ENCODE results near the gene CYP1B1.

DNA sequence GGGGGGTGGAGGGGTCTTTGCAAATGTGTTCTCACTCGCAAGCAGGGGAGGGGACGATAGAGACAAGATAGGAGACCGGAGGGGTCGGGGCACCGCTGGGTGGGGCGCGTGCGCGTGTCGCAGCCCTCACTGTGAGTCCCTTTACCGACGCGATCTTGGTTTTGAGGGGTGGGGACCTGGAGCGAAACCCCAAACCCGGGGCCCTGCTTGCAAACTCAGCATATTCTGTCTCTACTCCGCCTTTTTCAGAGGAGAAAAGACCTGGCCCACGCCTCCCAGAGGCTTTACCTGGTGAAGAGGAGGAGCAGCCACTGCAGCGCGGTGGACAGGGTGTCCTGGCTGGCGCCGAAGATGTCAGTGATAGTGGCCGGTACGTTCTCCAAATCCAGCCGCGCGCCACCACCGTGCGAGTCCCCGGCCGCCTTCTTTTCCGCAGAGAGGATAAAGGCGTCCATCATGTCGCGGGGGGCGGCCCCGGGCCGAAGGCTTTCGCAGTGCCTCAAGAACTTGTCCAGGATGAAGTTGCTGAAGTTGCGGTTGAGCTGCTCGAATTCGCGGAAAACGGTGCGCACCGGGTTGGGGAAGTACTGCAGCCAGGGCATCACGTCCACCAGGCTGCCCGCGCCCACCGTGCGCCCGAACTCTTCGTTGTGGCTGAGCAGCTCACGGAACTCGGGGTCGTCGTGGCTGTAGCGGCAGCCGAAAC is 1.7 kb downstream of the CYP1B1 start:
- TF ChIP-seq, protein P1, sequence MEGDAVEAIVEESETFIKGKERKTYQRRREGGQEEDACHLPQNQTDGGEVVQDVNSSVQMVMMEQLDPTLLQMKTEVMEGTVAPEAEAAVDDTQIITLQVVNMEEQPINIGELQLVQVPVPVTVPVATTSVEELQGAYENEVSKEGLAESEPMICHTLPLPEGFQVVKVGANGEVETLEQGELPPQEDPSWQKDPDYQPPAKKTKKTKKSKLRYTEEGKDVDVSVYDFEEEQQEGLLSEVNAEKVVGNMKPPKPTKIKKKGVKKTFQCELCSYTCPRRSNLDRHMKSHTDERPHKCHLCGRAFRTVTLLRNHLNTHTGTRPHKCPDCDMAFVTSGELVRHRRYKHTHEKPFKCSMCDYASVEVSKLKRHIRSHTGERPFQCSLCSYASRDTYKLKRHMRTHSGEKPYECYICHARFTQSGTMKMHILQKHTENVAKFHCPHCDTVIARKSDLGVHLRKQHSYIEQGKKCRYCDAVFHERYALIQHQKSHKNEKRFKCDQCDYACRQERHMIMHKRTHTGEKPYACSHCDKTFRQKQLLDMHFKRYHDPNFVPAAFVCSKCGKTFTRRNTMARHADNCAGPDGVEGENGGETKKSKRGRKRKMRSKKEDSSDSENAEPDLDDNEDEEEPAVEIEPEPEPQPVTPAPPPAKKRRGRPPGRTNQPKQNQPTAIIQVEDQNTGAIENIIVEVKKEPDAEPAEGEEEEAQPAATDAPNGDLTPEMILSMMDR (IDR thresholded peaks at IDR 0.05): no peak
- TF ChIP-seq POLR2AphosphoS5 (IDR thresholded peaks at IDR 0.05) (no peak), EP300 (IDR thresholded peaks at IDR 0.05) (no peak), POLR2A (IDR thresholded peaks at IDR 0.05) (no peak)

All from sigmoid colon (tissue), 4 donors.